Fibroblast of villous mesenchyme (primary cell): Measurements from ENCODE around the gene PROZ. TPM values are rescaled to one million over a fixed set of nuclear protein-coding genes. Genes with fewer than 3 reads are reported as not detected.

Experiments
- DNase-seq: peaks from one replicate; pipeline ENCODE4 v3.0.0-alpha.2; 2010; ENCODE audit warnings: low read depth
- H3K4me3 ChIP-seq: 2 replicates; pipeline ENCODE4 v1.5.1; 2011; ENCODE audit warnings: low read depth, mild to moderate bottlenecking, low read length
- CTCF ChIP-seq: IDR thresholded peaks from 2 replicates; pipeline ENCODE4 v1.5.1; 2012; ENCODE audit warnings: low read depth, mild to moderate bottlenecking, low read length; ENCODE audit not compliant: insufficient read depth
- total RNA-seq: library from RNA; depleted of rRNA; stranded (reverse); fragments of >200 nt; gene quantifications from 2 replicates; pipeline ENCODE4 v1.2.3, GENCODE V29; 2012

The PROZ gene
- total RNA-seq, 1 donor = under 0.01 TPM

GRCh38 chr13:113167155-113167554 lies 8.7 kb downstream of the PROZ start:
- no peak for TF ChIP-seq CTCF
- DNase-seq = no peak
- H3K4me3 ChIP-seq = no peak overlapping the region

GRCh38 chr13:113167575-113167974 lies 9.1 kb downstream of the PROZ start:
- no peak for DNase-seq
- H3K4me3 ChIP-seq = no peak overlapping the region
- TF ChIP-seq CTCF = no peak

GRCh38 chr13:113168211-113168610 lies 9.8 kb downstream of the PROZ start:
- H3K4me3 ChIP-seq = no peak overlapping the region
- no peak for TF ChIP-seq CTCF
- DNase-seq = no peak

- TF ChIP-seq CTCF = no peak
- no peak overlapping the region for H3K4me3 ChIP-seq
- DNase-seq = no peak
These were observed 11.1 kb downstream of the PROZ start for GRCh38 chr13:113169277-113170272.

- DNase-seq = no peak
- TF ChIP-seq CTCF = no peak
These were observed 12.1 kb downstream of the PROZ start for GRCh38 chr13:113170511-113170910.

GRCh38 chr13:113171250-113172125 lies 13.0 kb downstream of the PROZ start:
- H3K4me3 ChIP-seq = no peak overlapping the region
- no peak for DNase-seq
- no peak for TF ChIP-seq CTCF

More at GRCh38 chr13:113170511-113170910, 12.1 kb downstream of the PROZ start:
- H3K4me3 ChIP-seq = no peak overlapping the region
